Measurements from ENCODE around the gene COX6A1. TPM values are rescaled to one million over a fixed set of nuclear protein-coding genes. Genes with fewer than 3 reads are reported as not detected.

COX6A1 gene
- total RNA-seq, 4 donors from 2014 or later, result 196 to 524 (median 201) TPM

- Histone ChIP-seq H3K9me3 (no peaks in the 10 kb centered on the region), H3K4me1 (no peaks in the 10 kb centered on the region), H3K4me3 (no peak overlapping the region), H3K27ac (no peak overlapping the region), H3K27me3 (no peaks in the 10 kb centered on the region), H3K36me3 (no peaks in the 10 kb centered on the region)
- no peak for TF ChIP-seq POLR2A (IDR thresholded peaks at IDR 0.05)
- TF ChIP-seq CTCF (IDR thresholded peaks at IDR 0.05), result no peak
- intact Hi-C loops (cut with DNase I; ENCODE audit: low total_unique reads), result no loop called here
- DNase-seq, result no peak
These were observed 39.9 kb upstream of the COX6A1 start for GRCh38 chr12:120397824-120398540.

GRCh38 chr12:120399531-120399930 is 38.4 kb upstream of the COX6A1 start:
- intact Hi-C loops (cut with DNase I; ENCODE audit: low total_unique reads), result no loop called here
- Histone ChIP-seq H3K27ac (no peak overlapping the region), H3K27me3 (no peaks in the 10 kb centered on the region), H3K4me1 (no peaks in the 10 kb centered on the region), H3K36me3 (no peaks in the 10 kb centered on the region), H3K9me3 (no peaks in the 10 kb centered on the region), H3K4me3 (no peak overlapping the region)
- DNase-seq, result no peak
- TF ChIP-seq POLR2A (IDR thresholded peaks at IDR 0.05) (no peak), CTCF (IDR thresholded peaks at IDR 0.05) (no peak)

- DNase-seq, result no peak
- H3K4me3 ChIP-seq, result no peak overlapping the region
- no peaks in the 10 kb centered on the region for H3K36me3 ChIP-seq
- no peaks in the 10 kb centered on the region for H3K4me1 ChIP-seq
- intact Hi-C loops (cut with DNase I; ENCODE audit: low total_unique reads), result no loop called here
- no peaks in the 10 kb centered on the region for H3K27me3 ChIP-seq
- no peaks in the 10 kb centered on the region for H3K9me3 ChIP-seq
- TF ChIP-seq CTCF (IDR thresholded peaks at IDR 0.05) (no peak), POLR2A (IDR thresholded peaks at IDR 0.05) (no peak)
- H3K27ac ChIP-seq, result no peak overlapping the region
These were observed 35.7 kb upstream of the COX6A1 start for GRCh38 chr12:120402217-120402616.

- no peaks in the 10 kb centered on the region for H3K36me3 ChIP-seq
- no peaks in the 10 kb centered on the region for H3K9me3 ChIP-seq
- no peak for DNase-seq
- no peaks in the 10 kb centered on the region for H3K4me1 ChIP-seq
- no peak overlapping the region for H3K27ac ChIP-seq
- no peaks in the 10 kb centered on the region for H3K27me3 ChIP-seq
- intact Hi-C loops (cut with DNase I; ENCODE audit: low total_unique reads), result no loop called here
- no peak overlapping the region for H3K4me3 ChIP-seq
- no peak for TF ChIP-seq POLR2A (IDR thresholded peaks at IDR 0.05)
- no peak for TF ChIP-seq CTCF (IDR thresholded peaks at IDR 0.05)
These were observed 34.0 kb upstream of the COX6A1 start for GRCh38 chr12:120403869-120404268.

- Histone ChIP-seq H3K4me3 (no peak overlapping the region), H3K27me3 (no peaks in the 10 kb centered on the region), H3K4me1 (no peaks in the 10 kb centered on the region), H3K27ac (no peak overlapping the region), H3K9me3 (no peaks in the 10 kb centered on the region), H3K36me3 (no peaks in the 10 kb centered on the region)
- no peak for DNase-seq
- no peak for TF ChIP-seq CTCF (IDR thresholded peaks at IDR 0.05)
- TF ChIP-seq POLR2A (IDR thresholded peaks at IDR 0.05), result no peak
- intact Hi-C loops (cut with DNase I; ENCODE audit: low total_unique reads), result no loop called here
These were observed 33.6 kb upstream of the COX6A1 start for GRCh38 chr12:120404271-120404670.

Measured in uterus (tissue), 4 donors.